Kidney epithelial cell (primary cell): ENCODE results near the gene TOP3A. TPM values are rescaled to one million over a fixed set of nuclear protein-coding genes. Genes with fewer than 3 reads are reported as not detected.

Experiments
- DNase-seq: peaks from one replicate; pipeline ENCODE4 v3.0.0-alpha.2; 2010; ENCODE audit warnings: low read depth
- H3K27me3 ChIP-seq: 2 replicates; pipeline ENCODE4 v1.6.0; 2011; ENCODE audit warnings: low read length; ENCODE audit not compliant: control insufficient read depth, insufficient read depth
- H3K36me3 ChIP-seq: 2 replicates; pipeline ENCODE4 v1.5.1; 2011; ENCODE audit warnings: low read length; ENCODE audit not compliant: control insufficient read depth, insufficient read depth
- H3K4me3 ChIP-seq: 2 replicates; pipeline ENCODE4 v1.5.1; 2011; ENCODE audit warnings: low read depth, mild to moderate bottlenecking, control low read depth, low read length
- total RNA-seq: library from RNA; depleted of rRNA; stranded (reverse); fragments of >200 nt; gene quantifications from 2 replicates; pipeline ENCODE4 v1.2.3, GENCODE V29; 2015
- TF ChIP-seq, protein P1 (sequence below): IDR thresholded peaks from 2 replicates; pipeline ENCODE4 v1.5.1; 2011; ENCODE audit warnings: mild to moderate bottlenecking, moderate library complexity, low read length, control low read depth, inconsistent platforms; ENCODE audit not compliant: insufficient read depth, poor library complexity, severe bottlenecking

Gene TOP3A
- total RNA-seq, 1 donor from 2014 or later: 35.6 TPM

DNA sequence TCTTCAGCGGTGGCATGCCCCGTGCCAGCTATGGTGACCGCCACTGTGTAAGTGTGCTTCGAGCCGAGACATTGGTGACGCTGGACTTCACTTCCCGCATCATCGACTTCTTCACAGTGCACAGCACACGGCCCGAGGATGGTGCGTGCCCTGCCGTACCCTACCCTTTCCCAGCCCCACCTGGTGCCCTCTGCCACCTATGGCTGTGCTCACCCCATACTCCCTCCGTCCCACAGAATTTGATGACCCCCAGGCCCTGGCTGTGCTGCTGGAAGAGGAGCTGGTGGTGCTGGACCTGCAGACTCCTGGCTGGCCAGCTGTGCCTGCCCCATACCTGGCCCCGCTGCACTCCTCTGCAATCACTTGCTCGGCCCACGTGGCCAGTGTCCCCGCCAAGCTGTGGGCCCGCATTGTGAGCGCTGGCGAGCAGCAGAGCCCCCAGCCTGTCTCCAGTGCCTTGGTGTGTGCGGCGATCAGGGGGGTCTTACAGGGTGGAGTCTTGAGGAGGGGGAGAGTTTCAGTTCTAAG is 79.9 kb downstream of the TOP3A start:
- H3K4me3 ChIP-seq: no peak overlapping the region
- DNase-seq: no peak
- H3K27me3 ChIP-seq: no peaks in the 10 kb centered on the region
- H3K36me3 ChIP-seq: peaks cover 2% of the 10 kb centered on the region
- TF ChIP-seq, protein P1, sequence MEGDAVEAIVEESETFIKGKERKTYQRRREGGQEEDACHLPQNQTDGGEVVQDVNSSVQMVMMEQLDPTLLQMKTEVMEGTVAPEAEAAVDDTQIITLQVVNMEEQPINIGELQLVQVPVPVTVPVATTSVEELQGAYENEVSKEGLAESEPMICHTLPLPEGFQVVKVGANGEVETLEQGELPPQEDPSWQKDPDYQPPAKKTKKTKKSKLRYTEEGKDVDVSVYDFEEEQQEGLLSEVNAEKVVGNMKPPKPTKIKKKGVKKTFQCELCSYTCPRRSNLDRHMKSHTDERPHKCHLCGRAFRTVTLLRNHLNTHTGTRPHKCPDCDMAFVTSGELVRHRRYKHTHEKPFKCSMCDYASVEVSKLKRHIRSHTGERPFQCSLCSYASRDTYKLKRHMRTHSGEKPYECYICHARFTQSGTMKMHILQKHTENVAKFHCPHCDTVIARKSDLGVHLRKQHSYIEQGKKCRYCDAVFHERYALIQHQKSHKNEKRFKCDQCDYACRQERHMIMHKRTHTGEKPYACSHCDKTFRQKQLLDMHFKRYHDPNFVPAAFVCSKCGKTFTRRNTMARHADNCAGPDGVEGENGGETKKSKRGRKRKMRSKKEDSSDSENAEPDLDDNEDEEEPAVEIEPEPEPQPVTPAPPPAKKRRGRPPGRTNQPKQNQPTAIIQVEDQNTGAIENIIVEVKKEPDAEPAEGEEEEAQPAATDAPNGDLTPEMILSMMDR: no peak

DNA sequence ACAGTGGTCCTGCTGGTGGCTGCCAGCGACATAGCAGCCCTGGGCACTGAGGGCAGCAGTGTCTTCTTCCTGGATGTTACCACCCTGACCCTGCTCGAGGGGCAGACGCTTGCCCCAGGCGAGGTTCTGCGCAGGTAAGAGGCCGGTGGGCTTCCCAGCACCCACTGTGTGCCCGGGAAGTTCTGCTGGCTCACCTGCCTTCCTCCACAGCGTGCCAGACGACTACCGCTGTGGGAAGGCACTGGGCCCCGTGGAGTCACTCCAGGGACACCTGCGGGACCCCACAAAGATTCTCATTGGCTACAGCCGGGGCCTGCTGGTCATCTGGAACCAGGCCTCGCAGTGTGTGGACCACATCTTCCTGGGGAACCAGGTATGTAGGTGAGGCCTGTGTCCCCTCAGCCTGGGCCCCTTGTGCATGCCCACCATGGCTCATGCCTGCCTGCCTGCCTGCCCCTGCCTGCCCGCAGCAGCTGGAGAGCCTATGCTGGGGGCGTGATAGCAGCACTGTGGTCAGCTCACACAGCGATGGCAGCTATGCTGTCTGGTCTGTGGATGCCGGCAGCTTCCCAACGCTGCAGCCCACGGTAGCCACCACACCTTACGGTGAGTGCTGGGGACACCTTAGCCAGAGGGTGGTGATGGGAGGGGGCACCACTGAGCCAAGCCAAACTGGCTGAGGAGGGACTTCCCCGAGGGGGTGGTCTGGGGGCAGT is 80.8 kb downstream of the TOP3A start:
- H3K27me3 ChIP-seq: no peaks in the 10 kb centered on the region
- peaks cover 2% of the 10 kb centered on the region for H3K36me3 ChIP-seq
- H3K4me3 ChIP-seq: no peak overlapping the region
- no peak for DNase-seq
- TF ChIP-seq, protein P1: no peak

DNA sequence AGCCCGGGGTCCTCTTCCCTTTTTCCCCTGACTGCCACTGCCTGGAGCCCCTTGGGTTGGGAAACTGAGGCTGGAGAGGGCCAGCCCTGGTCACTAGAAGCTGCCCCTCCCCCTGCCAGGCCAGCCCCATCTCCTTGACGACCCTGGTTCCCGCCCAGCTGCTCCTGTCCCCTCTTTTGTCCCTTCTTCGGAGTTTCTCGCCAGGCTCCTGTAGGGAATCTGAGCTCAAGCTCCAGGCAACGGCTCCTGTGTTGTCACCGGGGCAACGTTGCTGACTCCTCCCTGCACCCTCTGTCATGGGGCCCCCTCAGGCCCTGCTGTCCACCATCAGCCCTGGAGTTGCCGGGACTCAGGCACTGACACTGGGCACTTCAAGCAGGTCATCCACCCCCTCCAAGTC is 83.6 kb downstream of the TOP3A start:
- DNase-seq: no peak
- Histone ChIP-seq H3K27me3 (no peaks in the 10 kb centered on the region), H3K36me3 (peaks cover 2% of the 10 kb centered on the region), H3K4me3 (no peak overlapping the region)
- TF ChIP-seq, protein P1: no peak

DNA sequence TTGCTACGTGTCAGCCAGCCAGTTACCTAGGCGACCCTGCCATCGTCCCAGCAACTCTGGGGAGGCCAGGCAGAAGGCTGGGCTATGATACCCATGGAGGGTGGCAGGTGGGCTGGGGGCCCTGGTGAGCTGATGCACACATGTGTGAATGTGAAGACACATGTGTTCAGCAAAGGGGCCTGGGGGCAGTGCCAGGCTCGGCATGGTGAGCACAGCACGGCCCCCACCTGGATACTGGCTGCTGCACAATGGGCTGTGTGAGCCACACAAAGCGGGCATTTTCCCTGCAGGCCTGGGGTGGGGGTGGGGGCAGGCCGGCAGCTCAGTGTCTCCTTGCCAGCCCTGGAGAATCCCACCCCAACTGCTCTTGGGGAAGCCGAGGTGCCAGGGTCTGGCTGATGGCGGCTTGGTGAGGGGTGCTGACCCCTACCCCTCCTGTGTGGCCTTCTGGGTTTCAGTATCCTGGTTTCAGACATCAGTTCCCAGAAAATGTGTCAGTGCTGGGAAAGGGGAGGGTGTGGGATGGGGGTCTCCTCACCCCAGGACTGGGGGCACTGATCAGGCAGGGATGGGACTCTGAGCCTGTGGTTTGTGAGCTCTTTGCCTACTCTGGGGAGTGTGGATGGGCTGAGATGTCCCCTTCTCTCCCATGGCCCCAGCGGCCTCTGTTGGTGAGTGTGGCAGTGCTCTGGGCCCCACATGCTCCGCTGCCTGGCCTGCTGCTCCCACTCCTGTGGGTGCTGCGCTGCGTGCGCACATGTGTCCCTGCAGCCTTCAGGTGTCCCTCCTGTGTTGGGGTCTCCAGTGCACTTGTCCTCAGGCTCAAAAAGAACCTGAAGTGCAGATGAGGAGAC is 84.3 kb downstream of the TOP3A start:
- Histone ChIP-seq H3K36me3 (peaks cover 2% of the 10 kb centered on the region), H3K4me3 (no peak overlapping the region), H3K27me3 (no peaks in the 10 kb centered on the region)
- TF ChIP-seq, protein P1: no peak
- no peak for DNase-seq

DNA sequence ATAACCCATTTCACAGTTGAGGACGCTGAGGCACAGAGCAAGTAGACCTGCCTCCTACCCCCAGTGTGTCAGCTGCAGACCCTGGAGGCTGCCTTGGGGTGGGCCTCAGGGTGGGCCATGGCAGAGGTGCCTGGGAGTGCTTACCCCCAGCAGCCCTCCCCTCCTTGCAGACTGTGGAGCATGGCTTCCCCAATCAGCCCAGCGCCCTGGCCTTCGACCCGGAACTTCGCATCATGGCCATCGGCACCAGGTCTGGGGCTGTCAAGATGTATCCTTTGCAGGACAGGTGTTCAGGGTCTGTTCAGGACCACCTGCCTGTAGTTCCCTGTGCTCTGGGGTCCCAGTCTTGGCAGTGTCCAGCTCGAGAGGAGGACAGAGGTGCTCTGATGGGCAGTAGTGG is 85.0 kb downstream of the TOP3A start:
- DNase-seq: no peak
- H3K36me3 ChIP-seq: peaks cover 2% of the 10 kb centered on the region

More for the DNA sequence above, 85.0 kb downstream of the TOP3A start:
- TF ChIP-seq, protein P1: no peak
- no peak overlapping the region for H3K4me3 ChIP-seq
- no peaks in the 10 kb centered on the region for H3K27me3 ChIP-seq
